ENCODE measurements around the gene LMBRD1. TPM values are rescaled to one million over a fixed set of nuclear protein-coding genes. Genes with fewer than 3 reads are reported as not detected.

The LMBRD1 gene
- total and polyA plus RNA-seq, 2 of the 13 experiments (the other 11 are each of a cell fraction or from before 2014, with no cell fraction given), result 18.9 to 21.5 TPM

GRCh38 chr6:69771158-69771906 lies 25.5 kb downstream of the LMBRD1 start:
- no peak overlapping the region for H2AFZ ChIP-seq (ENCODE audit: low read length)
- no peaks in the 10 kb centered on the region for H3K79me2 ChIP-seq (ENCODE audit: insufficient read depth, low read length)
- H3K4me3 ChIP-seq (replicated peaks in 1 of 3; ENCODE audit: insufficient read depth in 1 of 3, low read depth in 2 of 3, low read length in 3 of 3), result no peak overlapping the region
- no TSS peak for BruUV-seq (replicated peaks)
- intact Hi-C loops (cut with micrococcal nuclease; ENCODE audit: unreplicated experiment) (no loop called here), in situ Hi-C loops (cut with HindIII; ENCODE audit: extremely low pct_ligation_motif_present, low pct_unique_long_range_greater_than_20kb) (no loop called here)
- H4K20me1 ChIP-seq (ENCODE audit: insufficient read depth, low read length), result no peaks in the 10 kb centered on the region
- TF ChIP-seq KMT2A (CRISPR knock-in tag; IDR thresholded peaks at IDR 0.05) (no peak), ETV5 (CRISPR knock-in tag; IDR thresholded peaks at IDR 0.05; ENCODE audit: borderline replicate concordance) (no peak), GATAD1 (CRISPR knock-in tag; IDR thresholded peaks at IDR 0.05) (no peak), AGO2 (optimal IDR thresholded peaks at IDR 0.05; ENCODE audit: low read depth, low read length) (no peak), FOXK1 (CRISPR knock-in tag; IDR thresholded peaks at IDR 0.05; ENCODE audit: borderline replicate concordance, low read depth) (no peak), ZNF704 (CRISPR knock-in tag; IDR thresholded peaks at IDR 0.05; ENCODE audit: borderline replicate concordance) (no peak)
- DNase-seq (ENCODE audit: low spot score), result no peak
- no peak overlapping the region for H3K27ac ChIP-seq (ENCODE audit: extremely low read length, insufficient read depth, low read length)
- POLR2A ChIA-PET, result no interaction called here
- H3K9me3 ChIP-seq (ENCODE audit: low read length), result no peaks in the 10 kb centered on the region
- CTCF ChIA-PET (ENCODE audit: low intra/inter-chr PET ratio, low total read pairs), result no interaction called here
- no peaks in the 10 kb centered on the region for H3K4me1 ChIP-seq (ENCODE audit: insufficient read depth, low read length)
- WGBS (ENCODE audit: low lambda C conversion rate), result 97% methylated on average over 5 of the region's 5 CpGs
- no peaks in the 10 kb centered on the region for H3K36me3 ChIP-seq (replicated peaks in 1 of 2; ENCODE audit: control insufficient read depth in 1 of 2, insufficient read depth in 2 of 2, low read length in 2 of 2)
- no peak for FAIRE-seq
- no peak overlapping the region for H3K9ac ChIP-seq (ENCODE audit: insufficient read depth, low read depth, low read length)
- H3K27me3 ChIP-seq (ENCODE audit: control insufficient read depth in 1 of 2, insufficient read depth in 2 of 2, low read length in 2 of 2), result no peaks in the 10 kb centered on the region
- no peak for ATAC-seq
- no peak overlapping the region for H3K4me2 ChIP-seq (ENCODE audit: low read depth, low read length)

GRCh38 chr6:69768664-69769063 lies 28.1 kb downstream of the LMBRD1 start:
- intact Hi-C loops (cut with micrococcal nuclease; ENCODE audit: unreplicated experiment) (no loop called here), in situ Hi-C loops (cut with HindIII; ENCODE audit: extremely low pct_ligation_motif_present, low pct_unique_long_range_greater_than_20kb) (no loop called here)
- FAIRE-seq (no peak), ATAC-seq (no peak), DNase-seq (ENCODE audit: low spot score) (no peak)
- no peaks in the 10 kb centered on the region for H3K27me3 ChIP-seq (ENCODE audit: control insufficient read depth in 1 of 2, insufficient read depth in 2 of 2, low read length in 2 of 2)
- H3K9ac ChIP-seq (ENCODE audit: insufficient read depth, low read depth, low read length), result no peak overlapping the region
- H3K4me2 ChIP-seq (ENCODE audit: low read depth, low read length), result no peak overlapping the region
- POLR2A ChIA-PET, result no interaction called here
- H3K9me3 ChIP-seq (ENCODE audit: low read length), result no peaks in the 10 kb centered on the region
- H3K4me1 ChIP-seq (ENCODE audit: insufficient read depth, low read length), result no peaks in the 10 kb centered on the region
- H3K36me3 ChIP-seq (replicated peaks in 1 of 2; ENCODE audit: control insufficient read depth in 1 of 2, insufficient read depth in 2 of 2, low read length in 2 of 2), result no peaks in the 10 kb centered on the region
- no peak overlapping the region for H2AFZ ChIP-seq (ENCODE audit: low read length)
- BruUV-seq (replicated peaks), result no TSS peak
- no peaks in the 10 kb centered on the region for H4K20me1 ChIP-seq (ENCODE audit: insufficient read depth, low read length)
- H3K4me3 ChIP-seq (replicated peaks in 1 of 3; ENCODE audit: insufficient read depth in 1 of 3, low read depth in 2 of 3, low read length in 3 of 3), result no peak overlapping the region
- H3K27ac ChIP-seq (ENCODE audit: extremely low read length, insufficient read depth, low read length), result no peak overlapping the region
- CTCF ChIA-PET (ENCODE audit: low intra/inter-chr PET ratio, low total read pairs), result no interaction called here
- H3K79me2 ChIP-seq (ENCODE audit: insufficient read depth, low read length), result no peaks in the 10 kb centered on the region
- TF ChIP-seq ZNF446 (CRISPR knock-in tag; IDR thresholded peaks at IDR 0.05) (no peak), AGO2 (optimal IDR thresholded peaks at IDR 0.05; ENCODE audit: low read depth, low read length) (no peak), ZNF660 (CRISPR knock-in tag; IDR thresholded peaks at IDR 0.05; ENCODE audit: borderline replicate concordance, low read depth) (no peak), ZMYM4 (CRISPR knock-in tag; IDR thresholded peaks at IDR 0.05) (no peak), FOSL1 (CRISPR knock-in tag; IDR thresholded peaks at IDR 0.05; ENCODE audit: borderline replicate concordance) (no peak), NONO (IDR thresholded peaks at IDR 0.05) (no peak), NONO (CRISPR knock-in tag; conservative IDR thresholded peaks at IDR 0.05) (no peak)
- TF ChIP-seq, protein P1, sequence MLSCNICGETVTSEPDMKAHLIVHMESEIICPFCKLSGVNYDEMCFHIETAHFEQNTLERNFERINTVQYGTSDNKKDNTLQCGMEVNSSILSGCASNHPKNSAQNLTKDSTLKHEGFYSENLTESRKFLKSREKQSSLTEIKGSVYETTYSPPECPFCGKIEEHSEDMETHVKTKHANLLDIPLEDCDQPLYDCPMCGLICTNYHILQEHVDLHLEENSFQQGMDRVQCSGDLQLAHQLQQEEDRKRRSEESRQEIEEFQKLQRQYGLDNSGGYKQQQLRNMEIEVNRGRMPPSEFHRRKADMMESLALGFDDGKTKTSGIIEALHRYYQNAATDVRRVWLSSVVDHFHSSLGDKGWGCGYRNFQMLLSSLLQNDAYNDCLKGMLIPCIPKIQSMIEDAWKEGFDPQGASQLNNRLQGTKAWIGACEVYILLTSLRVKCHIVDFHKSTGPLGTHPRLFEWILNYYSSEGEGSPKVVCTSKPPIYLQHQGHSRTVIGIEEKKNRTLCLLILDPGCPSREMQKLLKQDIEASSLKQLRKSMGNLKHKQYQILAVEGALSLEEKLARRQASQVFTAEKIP (CRISPR knock-in tag; IDR thresholded peaks at IDR 0.05; ENCODE audit: borderline replicate concordance), result no peak
- TF ChIP-seq, protein P2, sequence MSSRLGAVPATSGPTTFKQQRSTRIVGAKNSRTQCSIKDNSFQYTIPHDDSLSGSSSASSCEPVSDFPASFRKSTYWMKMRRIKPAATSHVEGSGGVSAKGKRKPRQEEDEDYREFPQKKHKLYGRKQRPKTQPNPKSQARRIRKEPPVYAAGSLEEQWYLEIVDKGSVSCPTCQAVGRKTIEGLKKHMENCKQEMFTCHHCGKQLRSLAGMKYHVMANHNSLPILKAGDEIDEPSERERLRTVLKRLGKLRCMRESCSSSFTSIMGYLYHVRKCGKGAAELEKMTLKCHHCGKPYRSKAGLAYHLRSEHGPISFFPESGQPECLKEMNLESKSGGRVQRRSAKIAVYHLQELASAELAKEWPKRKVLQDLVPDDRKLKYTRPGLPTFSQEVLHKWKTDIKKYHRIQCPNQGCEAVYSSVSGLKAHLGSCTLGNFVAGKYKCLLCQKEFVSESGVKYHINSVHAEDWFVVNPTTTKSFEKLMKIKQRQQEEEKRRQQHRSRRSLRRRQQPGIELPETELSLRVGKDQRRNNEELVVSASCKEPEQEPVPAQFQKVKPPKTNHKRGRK (CRISPR knock-in tag; IDR thresholded peaks at IDR 0.05), result no peak

All from HepG2 (cell line).